GF-D8 (cell line): ENCODE measurements around the gene FPGS.

ENCODE experiments used
- DNase-seq: peaks from one replicate; lab custom pipeline; 2025; lab: John Stamatoyannopoulos, UW

Gene FPGS

GRCh38 chr9:127789179-127789578 is 13.5 kb upstream of the FPGS start:
- no peak for DNase-seq

- DNase-seq: no peak
Measured at GRCh38 chr9:127790094-127790855, 12.4 kb upstream of the FPGS start.

GRCh38 chr9:127791085-127791484 is 11.6 kb upstream of the FPGS start:
- no peak for DNase-seq

- no peak for DNase-seq
Measured at GRCh38 chr9:127792417-127793031, 10.2 kb upstream of the FPGS start.

- no peak for DNase-seq
Measured at GRCh38 chr9:127793093-127793708, 9.5 kb upstream of the FPGS start.

GRCh38 chr9:127794001-127794791 is 8.5 kb upstream of the FPGS start:
- DNase-seq: no peak

- no peak for DNase-seq
Measured at GRCh38 chr9:127796225-127796813, 6.4 kb upstream of the FPGS start.

GRCh38 chr9:127796852-127797370 is 5.8 kb upstream of the FPGS start:
- DNase-seq: peak; percentile 68

- peak; percentile 39 for DNase-seq
Measured at GRCh38 chr9:127801955-127802575, 617 bp upstream of the FPGS start.

- no peak for DNase-seq
Measured at GRCh38 chr9:127803507-127804352, 1.0 kb downstream of the FPGS start.

GRCh38 chr9:127805620-127806019 is 2.9 kb downstream of the FPGS start:
- no peak for DNase-seq

GRCh38 chr9:127806871-127807270 is 4.2 kb downstream of the FPGS start:
- no peak for DNase-seq

- DNase-seq: no peak
Measured at GRCh38 chr9:127808347-127809001, 5.8 kb downstream of the FPGS start.

GRCh38 chr9:127809002-127809539 is 6.4 kb downstream of the FPGS start:
- no peak for DNase-seq

GRCh38 chr9:127809540-127810377 is 7.1 kb downstream of the FPGS start:
- no peak for DNase-seq

GRCh38 chr9:127810378-127811187 is 7.9 kb downstream of the FPGS start:
- DNase-seq: no peak

GRCh38 chr9:127812011-127812410 is 9.3 kb downstream of the FPGS start:
- no peak for DNase-seq
